Brain microvascular endothelial cell (primary cell): Measurements from ENCODE around the gene NAE1.

ENCODE experiments used
- DNase-seq: peaks from one replicate; pipeline ENCODE4 v3.0.0-alpha.2; 2020
- H3K27ac ChIP-seq: fragments of 250-450 bp; sonication (Bioruptor Pico); 2 replicates; pipeline ENCODE4 v1.5.1; 2020; ENCODE audit warnings: mild to moderate bottlenecking, moderate library complexity
- H3K27me3 ChIP-seq: fragments of 250-450 bp; sonication (Bioruptor Pico); replicated peaks from 2 replicates; pipeline ENCODE4 v1.5.1; 2020; ENCODE audit warnings: mild to moderate bottlenecking
- H3K36me3 ChIP-seq: fragments of 250-450 bp; sonication (Bioruptor Pico); replicated peaks from 2 replicates; pipeline ENCODE4 v1.5.1; 2020; ENCODE audit warnings: mild to moderate bottlenecking
- H3K4me3 ChIP-seq: 2 replicates; pipeline ENCODE4 v1.5.1; 2011; ENCODE audit warnings: low read depth, mild to moderate bottlenecking, control low read depth, low read length, moderate library complexity
- in situ Hi-C: cut with HindIII; loops from 2 replicates; pipeline ENCODE4 v1.10.0; 2017; ENCODE audit warnings: low sequenced_read_pairs, low pct_ligation_motif_present
- TF ChIP-seq, protein P1 (sequence below): IDR thresholded peaks from 2 replicates; pipeline ENCODE4 v1.5.1; 2011; ENCODE audit warnings: low read depth, mild to moderate bottlenecking, moderate library complexity, low read length, control low read depth, inconsistent platforms; ENCODE audit errors: missing control alignments

NAE1 gene

DNA sequence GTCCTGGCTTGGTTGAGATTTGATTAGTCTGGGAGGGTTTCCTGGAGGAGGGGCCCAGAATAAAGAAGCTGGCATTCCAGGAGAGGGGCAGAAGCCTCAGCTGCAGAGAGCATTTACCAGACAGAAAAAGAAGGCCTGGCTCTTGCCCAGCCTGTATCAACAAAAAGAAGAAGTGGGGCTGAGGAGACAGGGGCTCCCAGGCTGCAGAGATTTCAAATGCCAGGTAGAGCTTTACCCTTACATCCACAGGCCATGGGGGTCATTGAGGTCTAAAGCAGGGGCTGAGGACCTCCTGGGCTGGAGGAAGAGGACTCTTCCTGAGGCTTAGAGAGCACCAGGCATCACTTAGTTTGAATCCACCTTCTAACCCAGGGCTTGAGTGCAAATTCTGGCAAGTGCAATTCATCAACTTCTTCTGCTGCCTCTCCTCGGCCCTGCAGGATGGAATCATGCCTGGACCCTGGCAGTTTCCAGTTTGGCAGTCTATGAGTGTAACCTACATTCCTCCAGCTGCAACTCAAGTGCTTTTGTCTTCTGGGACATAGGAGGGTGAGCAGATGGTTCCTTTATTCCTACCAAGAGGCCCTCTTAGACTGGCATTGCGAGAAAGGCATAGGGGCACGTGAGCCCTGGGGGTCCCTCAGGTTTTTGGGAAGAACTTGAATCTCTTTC is 28.8 kb upstream of the NAE1 start:
- H3K27me3 ChIP-seq = no peaks in the 10 kb centered on the region
- H3K36me3 ChIP-seq = no peaks in the 10 kb centered on the region
- no peak overlapping the region for H3K27ac ChIP-seq
- DNase-seq = no peak
- TF ChIP-seq, protein P1, sequence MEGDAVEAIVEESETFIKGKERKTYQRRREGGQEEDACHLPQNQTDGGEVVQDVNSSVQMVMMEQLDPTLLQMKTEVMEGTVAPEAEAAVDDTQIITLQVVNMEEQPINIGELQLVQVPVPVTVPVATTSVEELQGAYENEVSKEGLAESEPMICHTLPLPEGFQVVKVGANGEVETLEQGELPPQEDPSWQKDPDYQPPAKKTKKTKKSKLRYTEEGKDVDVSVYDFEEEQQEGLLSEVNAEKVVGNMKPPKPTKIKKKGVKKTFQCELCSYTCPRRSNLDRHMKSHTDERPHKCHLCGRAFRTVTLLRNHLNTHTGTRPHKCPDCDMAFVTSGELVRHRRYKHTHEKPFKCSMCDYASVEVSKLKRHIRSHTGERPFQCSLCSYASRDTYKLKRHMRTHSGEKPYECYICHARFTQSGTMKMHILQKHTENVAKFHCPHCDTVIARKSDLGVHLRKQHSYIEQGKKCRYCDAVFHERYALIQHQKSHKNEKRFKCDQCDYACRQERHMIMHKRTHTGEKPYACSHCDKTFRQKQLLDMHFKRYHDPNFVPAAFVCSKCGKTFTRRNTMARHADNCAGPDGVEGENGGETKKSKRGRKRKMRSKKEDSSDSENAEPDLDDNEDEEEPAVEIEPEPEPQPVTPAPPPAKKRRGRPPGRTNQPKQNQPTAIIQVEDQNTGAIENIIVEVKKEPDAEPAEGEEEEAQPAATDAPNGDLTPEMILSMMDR = no peak
- H3K4me3 ChIP-seq = no peak overlapping the region
- in situ Hi-C loops = no loop called here

DNA sequence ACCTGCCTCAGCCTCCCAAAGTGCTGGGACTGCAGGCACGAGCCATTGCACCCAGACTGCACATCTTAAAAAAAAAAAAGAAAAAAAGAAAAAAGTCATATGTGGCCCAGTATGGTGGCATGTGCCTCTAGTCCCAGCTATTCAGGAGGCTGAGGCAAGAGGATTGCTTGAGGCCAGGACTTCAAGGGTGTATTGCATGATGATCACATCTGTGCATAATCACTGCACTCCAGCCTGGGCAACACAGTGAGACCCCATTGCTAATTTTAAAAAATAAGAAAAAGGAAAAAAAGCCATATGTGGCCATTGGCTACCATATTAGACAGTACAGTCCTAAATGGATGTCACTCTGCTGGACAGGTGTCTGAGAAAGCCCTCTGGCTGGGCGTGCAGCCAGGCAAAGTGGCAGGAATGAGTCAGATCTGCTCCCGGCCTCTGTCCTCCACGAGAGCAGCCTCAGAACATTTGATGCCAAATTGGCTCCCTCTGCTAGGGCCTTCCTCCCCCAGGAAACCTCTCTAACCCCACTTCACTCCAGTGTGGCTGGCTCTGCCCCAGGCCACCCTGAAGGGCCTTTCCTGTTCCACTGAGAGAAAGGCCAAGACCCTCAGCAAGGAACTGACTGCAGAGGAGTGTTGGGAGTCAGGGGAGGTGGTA is 28.1 kb upstream of the NAE1 start:
- H3K36me3 ChIP-seq = no peaks in the 10 kb centered on the region
- in situ Hi-C loops = no loop called here
- H3K27ac ChIP-seq = no peak overlapping the region
- no peak for DNase-seq
- TF ChIP-seq, protein P1 = no peak
- no peaks in the 10 kb centered on the region for H3K27me3 ChIP-seq
- no peak overlapping the region for H3K4me3 ChIP-seq

DNA sequence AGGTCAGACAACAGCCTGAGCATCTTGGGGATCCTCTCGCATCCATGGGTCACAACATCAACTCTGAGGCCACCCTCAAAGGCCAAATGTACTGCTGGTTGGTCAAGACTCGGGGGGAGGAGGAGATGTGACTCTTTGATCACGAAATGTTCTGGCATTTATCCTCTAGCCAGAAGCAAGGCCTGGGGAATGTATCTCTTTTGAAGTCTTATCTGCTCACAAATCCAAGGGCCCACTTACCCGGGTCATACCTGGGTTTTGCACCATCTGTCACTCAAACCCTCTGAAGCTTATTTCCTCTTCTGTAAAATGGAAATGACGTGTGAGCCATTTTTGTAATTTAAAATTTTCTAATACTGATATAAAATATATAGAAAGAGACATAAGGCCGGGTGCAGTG is 26.7 kb upstream of the NAE1 start:
- Histone ChIP-seq H3K4me3 (no peak overlapping the region), H3K27me3 (no peaks in the 10 kb centered on the region), H3K36me3 (no peaks in the 10 kb centered on the region), H3K27ac (no peak overlapping the region)
- in situ Hi-C loops = no loop called here
- DNase-seq = no peak
- TF ChIP-seq, protein P1 = no peak

DNA sequence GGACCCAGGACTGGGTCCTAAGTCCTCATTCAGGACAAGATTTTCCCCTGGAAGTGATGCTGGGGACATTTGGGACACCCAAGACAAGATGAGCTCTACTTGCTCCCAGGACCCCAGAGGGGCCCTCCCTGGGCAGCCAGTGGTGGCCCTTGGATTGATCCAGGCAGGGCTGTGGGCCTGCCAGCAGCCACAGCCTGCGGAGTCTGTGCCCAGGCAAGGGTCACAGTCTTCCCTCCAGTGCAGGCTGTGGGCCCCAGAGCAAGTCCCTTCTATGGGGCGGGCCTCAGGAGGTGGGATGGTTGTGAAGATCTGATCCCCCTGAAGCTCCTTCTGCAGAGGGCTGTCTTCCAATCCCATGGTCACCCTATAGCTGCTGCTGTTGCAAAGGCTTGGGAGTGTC is 26.0 kb upstream of the NAE1 start:
- Histone ChIP-seq H3K36me3 (no peaks in the 10 kb centered on the region), H3K4me3 (no peak overlapping the region), H3K27me3 (no peaks in the 10 kb centered on the region), H3K27ac (no peak overlapping the region)
- TF ChIP-seq, protein P1 = no peak
- in situ Hi-C loops = no loop called here
- no peak for DNase-seq

DNA sequence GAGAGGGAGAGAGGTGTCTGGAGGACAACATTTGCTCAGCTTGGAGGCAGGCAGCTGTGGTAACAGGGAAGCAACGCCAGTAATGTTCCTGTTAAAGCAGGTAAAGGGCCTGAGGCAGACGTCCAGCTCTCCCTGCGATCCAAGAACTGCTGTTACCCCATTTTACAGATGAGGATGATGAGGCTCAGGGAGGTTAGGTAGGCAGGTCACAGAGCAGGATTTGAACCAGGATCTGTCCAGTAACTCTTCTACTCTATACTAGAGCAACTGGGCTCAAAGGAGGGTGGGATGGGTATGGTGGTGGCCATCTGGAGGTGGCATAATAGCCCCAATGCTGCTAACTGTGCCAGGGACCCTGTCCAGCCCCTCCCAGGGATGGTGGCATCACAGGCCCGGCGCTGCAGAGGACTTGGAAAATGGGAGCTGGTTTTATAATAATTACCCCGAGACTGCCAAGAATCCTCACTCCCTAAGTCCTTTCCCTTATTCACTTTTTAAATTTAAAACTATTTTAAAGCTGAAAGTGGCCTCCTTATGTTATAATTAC is 25.5 kb upstream of the NAE1 start:
- Histone ChIP-seq H3K4me3 (no peak overlapping the region), H3K27me3 (no peaks in the 10 kb centered on the region), H3K27ac (no peak overlapping the region), H3K36me3 (no peaks in the 10 kb centered on the region)
- DNase-seq = no peak
- in situ Hi-C loops = no loop called here
- TF ChIP-seq, protein P1 = no peak
